SKM-1 (cell line): ENCODE measurements around the gene GADD45G.

Source experiments
- DNase-seq: peaks from one replicate; lab custom pipeline; 2025; ENCODE audit not compliant: unreplicated experiment; lab: John Stamatoyannopoulos, UW

The GADD45G gene

DNA sequence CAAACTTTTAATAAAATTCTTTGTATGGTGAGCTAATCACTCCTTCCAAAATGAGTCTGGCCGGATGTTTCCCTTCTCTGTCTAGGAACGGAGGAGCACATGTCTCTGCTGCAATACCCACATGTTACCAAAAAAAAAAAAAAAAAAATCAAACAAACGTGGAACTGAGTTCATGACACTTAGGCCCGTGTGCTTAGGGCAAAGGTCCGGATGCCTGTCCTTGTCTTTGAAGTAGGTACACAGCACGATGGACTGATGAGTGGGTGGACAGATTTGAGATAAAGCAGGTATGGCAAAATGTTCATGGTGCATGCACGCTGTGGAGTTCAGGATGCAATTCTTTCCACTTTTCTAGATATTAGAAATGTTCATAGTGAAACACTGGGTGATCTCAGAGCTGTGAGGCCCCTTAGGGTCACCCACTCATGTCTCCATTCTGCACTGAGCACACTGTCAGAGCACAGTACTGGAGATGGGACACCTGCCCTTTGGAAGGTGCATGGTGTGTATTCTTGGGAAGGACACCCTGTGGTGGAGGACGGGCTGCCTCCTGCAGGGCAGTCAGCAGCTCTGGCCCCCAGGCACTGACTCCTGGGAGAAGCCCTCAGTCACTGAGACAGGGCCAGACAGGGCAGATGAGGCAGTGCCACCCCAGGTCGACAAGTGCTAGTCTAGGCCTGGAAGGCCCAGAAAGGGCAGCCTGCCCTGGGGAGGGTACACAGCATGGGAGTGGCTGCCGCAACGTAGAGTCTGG is 43.6 kb downstream of the GADD45G start:
- no peak for DNase-seq

DNA sequence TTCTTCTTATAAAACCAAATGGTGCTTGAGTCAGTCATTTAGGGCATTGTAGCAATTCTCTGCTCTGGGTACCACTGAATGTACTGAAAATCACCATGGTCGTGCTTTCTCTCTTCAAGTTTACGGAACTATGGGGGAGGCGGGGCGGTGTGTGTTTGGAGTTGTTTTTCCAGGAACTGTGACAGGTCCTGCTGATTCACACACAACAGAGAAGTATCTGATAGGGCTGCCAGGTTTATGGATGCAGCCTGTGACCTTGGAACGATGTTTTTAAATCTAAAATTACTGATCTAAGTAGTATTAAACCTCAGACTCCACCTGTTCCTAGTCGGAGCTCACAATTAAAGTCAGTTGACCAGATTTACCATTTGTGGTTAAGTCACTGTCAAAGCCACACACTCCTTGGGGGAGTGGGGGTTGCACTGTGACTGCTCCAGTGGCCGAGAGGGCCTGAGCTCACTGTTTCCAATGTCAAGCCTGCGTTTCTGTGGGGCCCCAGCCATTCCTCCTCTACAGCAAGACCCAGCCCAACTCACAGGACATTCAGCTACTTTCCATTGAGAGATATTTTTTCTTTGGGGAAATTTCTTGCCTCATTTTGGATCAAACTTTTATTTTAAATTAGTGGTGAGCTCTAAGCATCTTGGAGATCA is 44.4 kb downstream of the GADD45G start:
- DNase-seq, result no peak

DNA sequence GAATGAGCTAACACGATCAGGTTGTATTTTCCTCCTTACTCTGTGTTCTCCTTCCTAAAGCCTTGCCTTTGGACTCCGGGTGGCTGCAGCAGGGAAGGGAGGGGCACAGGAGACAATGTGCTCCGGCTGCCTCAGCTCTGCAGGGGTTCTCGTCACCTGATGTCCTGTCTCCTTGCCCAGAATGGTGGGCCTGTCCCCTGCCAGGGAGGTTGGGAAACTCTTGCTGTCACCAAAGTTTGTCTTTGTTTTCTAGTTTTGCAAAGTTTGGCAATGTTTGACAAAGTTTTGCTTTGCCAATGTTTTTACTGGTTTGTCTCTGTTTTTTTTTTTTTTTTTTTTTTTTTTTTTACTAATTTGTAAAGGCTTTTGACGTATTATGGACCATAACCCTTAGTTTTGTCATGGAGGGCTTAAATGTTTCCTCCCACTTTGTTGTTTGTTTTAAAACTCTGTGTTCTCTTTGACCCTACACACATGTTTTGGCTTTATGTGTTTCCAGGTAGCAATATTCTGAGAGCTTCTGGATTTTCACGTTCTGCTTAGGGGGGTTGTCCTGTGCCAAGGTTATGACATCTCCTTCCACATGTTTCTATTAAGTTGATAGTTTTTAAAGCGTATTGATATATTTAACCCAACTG is 49.3 kb downstream of the GADD45G start:
- no peak for DNase-seq

DNA sequence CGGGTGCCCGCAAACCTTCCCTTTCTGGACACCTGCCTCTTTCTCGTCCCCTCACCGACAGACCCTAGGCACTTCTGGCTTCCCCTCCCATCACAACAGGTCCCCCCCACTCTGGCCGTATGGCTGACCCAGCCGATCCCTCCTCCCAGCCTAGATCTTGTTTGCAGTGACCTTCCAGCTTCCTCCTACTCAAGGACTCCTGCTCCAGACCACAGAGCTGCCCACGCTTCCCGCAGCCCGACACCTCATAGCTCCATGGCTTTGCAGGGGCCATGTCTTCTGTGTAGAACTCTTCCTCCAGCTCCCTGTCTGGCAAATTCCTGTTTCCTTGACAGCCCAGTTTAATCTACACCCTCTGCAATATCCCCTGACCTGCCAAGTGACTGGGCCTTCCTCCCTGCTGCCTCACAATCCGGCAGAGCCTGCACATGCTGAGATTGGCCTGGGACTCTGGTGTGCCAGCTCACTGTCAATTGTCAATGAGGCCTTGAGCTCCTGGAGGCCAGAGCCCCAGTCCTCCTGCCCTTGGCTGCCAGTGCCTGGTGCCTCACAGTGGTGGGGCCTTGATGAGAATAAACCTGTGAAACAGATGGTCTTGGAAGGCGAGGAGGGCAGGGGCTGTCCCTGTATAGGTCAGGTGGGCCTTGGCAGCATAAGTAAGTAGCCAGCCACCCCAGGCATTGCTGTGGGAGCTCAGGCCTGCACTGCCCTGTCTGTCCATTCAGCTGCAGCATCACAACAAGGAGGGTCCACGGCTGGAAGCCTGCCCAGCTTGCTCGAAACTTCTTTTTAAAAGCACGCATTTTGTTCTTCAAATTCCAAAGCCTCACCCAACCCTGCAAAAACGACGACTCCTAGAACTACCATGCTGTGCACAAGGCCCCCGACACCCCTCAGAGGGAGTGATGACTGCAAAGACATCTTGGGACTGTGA is 50.5 kb downstream of the GADD45G start:
- DNase-seq, result no peak
